Thoracic aorta endothelial cell (primary cell): Measurements from ENCODE around the gene TCF7L1. TPM values are rescaled to one million over a fixed set of nuclear protein-coding genes. Genes with fewer than 3 reads are reported as not detected.

Source experiments
- small RNA-seq: library from RNA; depleted of rRNA; stranded (forward); fragments of <200 nt; gene quantifications from one replicate; pipeline ENCODE3, GENCODE V24; 2012
- total RNA-seq: library from RNA; depleted of rRNA; stranded (reverse); fragments of >200 nt; gene quantifications from 2 replicates; pipeline ENCODE4 v1.2.3, GENCODE V29; 2012

The TCF7L1 gene
- total RNA-seq: 10.3 and 12.1 TPM in 2 replicates

GRCh38 chr2:85132834-85133637, at the start of gene TCF7L1:
Gene TCF7L1, plus strand, starts transcription at chr2:85133392. Its CDS starts 293 bp downstream, at chr2:85133685.

GRCh38 chr2:85327822-85328617, 194.8 kb downstream of the TCF7L1 start, which contains the start of gene TGOLN2:
Gene TGOLN2, minus strand, starts transcription at chr2:85327989. Its CDS starts 27 bp downstream, at chr2:85327962.

GRCh38 chr2:85354286-85355072, 221.3 kb downstream of the TCF7L1 start, which contains the start of the genes ELMOD3 and RETSAT:
Gene ELMOD3, plus strand, starts transcription at chr2:85354769. Its CDS starts 2,430 bp downstream, at chr2:85357199.
Gene RETSAT, minus strand, starts transcription at chr2:85354528. Its CDS starts 21 bp downstream, at chr2:85354507.

Small RNA genes within 50 kb of the gene (small RNA-seq; reads per million reads assigned to genes)
- gene AC093162.1 (not detected), gene RF00019 (not detected), gene RNU6-674P (not detected)

Other genes starting within 250 kb of the TCF7L1 start
- 2,814 and 5,424 TPM in 2 replicates for gene TMSB10, start 227.7 kb upstream of the TCF7L1 start, total RNA-seq
- 70.7 and 81.1 TPM in 2 replicates for gene KCMF1, start 162.2 kb upstream of the TCF7L1 start, total RNA-seq
- gene TGOLN2, start 194.6 kb downstream of the TCF7L1 start, total RNA-seq: 156 and 171 TPM in 2 replicates
- gene RETSAT, start 221.1 kb downstream of the TCF7L1 start, total RNA-seq: 45.7 and 52.0 TPM in 2 replicates
- gene ELMOD3, start 221.4 kb downstream of the TCF7L1 start, total RNA-seq: 11.6 and 15.0 TPM in 2 replicates